Trophoblast cell (in vitro differentiated cells and primary cell): Measurements from ENCODE around the gene MEOX1.

Source experiments
- DNase-seq, 2 donors: peaks; one replicate each; pipeline ENCODE4 v3.0.0-alpha.2; 2016
- H2AFZ ChIP-seq: 2 replicates; pipeline ENCODE4 v1.6.1; 2013; ENCODE audit warnings: low read length, moderate library complexity, mild to moderate bottlenecking; ENCODE audit not compliant: insufficient read depth, poor library complexity
- H2AK5ac ChIP-seq: 2 replicates; pipeline ENCODE4 v1.6.1; 2013; ENCODE audit warnings: mild to moderate bottlenecking, low read length
- H2BK120ac ChIP-seq: 2 replicates; pipeline ENCODE4 v1.6.1; 2013; ENCODE audit warnings: low read length, mild to moderate bottlenecking, moderate library complexity; ENCODE audit not compliant: insufficient read depth, poor library complexity
- H2BK12ac ChIP-seq: 2 replicates; pipeline ENCODE4 v1.6.1; 2013; ENCODE audit warnings: mild to moderate bottlenecking, low read length, moderate library complexity
- H2BK5ac ChIP-seq: 2 replicates; pipeline ENCODE4 v1.6.1; 2013; ENCODE audit warnings: low read length, low read depth, moderate library complexity, mild to moderate bottlenecking; ENCODE audit not compliant: poor library complexity
- H3K14ac ChIP-seq: 2 replicates; pipeline ENCODE4 v1.6.1; 2013; ENCODE audit warnings: mild to moderate bottlenecking, low read length
- H3K18ac ChIP-seq: 2 replicates; pipeline ENCODE4 v1.6.1; 2013; ENCODE audit warnings: mild to moderate bottlenecking, low read length
- H3K23ac ChIP-seq: 2 replicates; pipeline ENCODE4 v1.6.1; 2013; ENCODE audit warnings: low read length
- H3K27ac ChIP-seq: 2 replicates; pipeline ENCODE4 v1.5.1; 2013; ENCODE audit warnings: low read depth, mild to moderate bottlenecking, inconsistent platforms, low read length, moderate library complexity
- H3K27me3 ChIP-seq: 2 replicates; pipeline ENCODE4 v1.6.1; 2013; ENCODE audit warnings: inconsistent platforms, mild to moderate bottlenecking, low read length, moderate library complexity; ENCODE audit not compliant: insufficient read depth
- H3K36me3 ChIP-seq, 2 experiments: 1 replicate in 1 of 2; 2 replicates in 1 of 2; pipeline ENCODE4 v1.6.1; 2013; ENCODE audit warnings: low read length in 2 of 2, mild to moderate bottlenecking in 2 of 2, moderate library complexity in 1 of 2; ENCODE audit not compliant: insufficient read depth in 2 of 2, control insufficient read depth in 1 of 2
- H3K4ac ChIP-seq: 2 replicates; pipeline ENCODE4 v1.6.1; 2013; ENCODE audit warnings: low read depth, mild to moderate bottlenecking, low read length, moderate library complexity
- H3K4me1 ChIP-seq, 2 experiments: 1 replicate in 1 of 2; 2 replicates in 1 of 2; pipeline ENCODE4 v1.6.1; 2013; ENCODE audit warnings: low read length in 2 of 2, mild to moderate bottlenecking in 2 of 2, moderate library complexity in 1 of 2; ENCODE audit not compliant: insufficient read depth in 2 of 2, control insufficient read depth in 1 of 2
- H3K4me2 ChIP-seq: 2 replicates; pipeline ENCODE4 v1.6.1; 2013; ENCODE audit warnings: inconsistent platforms, mild to moderate bottlenecking, low read length, moderate library complexity
- H3K4me3 ChIP-seq: 2 replicates; pipeline ENCODE4 v1.5.1; 2013; ENCODE audit warnings: mild to moderate bottlenecking, low read depth, low read length, inconsistent platforms
- H3K79me1 ChIP-seq: one replicate; pipeline ENCODE4 v1.6.1; 2013; ENCODE audit warnings: low read length
- H3K79me2 ChIP-seq: 2 replicates; pipeline ENCODE4 v1.6.1; 2013; ENCODE audit warnings: low read length, mild to moderate bottlenecking; ENCODE audit not compliant: control insufficient read depth, insufficient read depth, poor library complexity
- H3K9ac ChIP-seq: 2 replicates; pipeline ENCODE4 v1.6.1; 2013; ENCODE audit warnings: mild to moderate bottlenecking, low read length
- H3K9me3 ChIP-seq: 2 replicates; pipeline ENCODE4 v1.6.1; 2013; ENCODE audit warnings: low read depth, mild to moderate bottlenecking, control low read depth, inconsistent platforms, low read length; ENCODE audit not compliant: insufficient read depth
- H4K12ac ChIP-seq: 2 replicates; pipeline ENCODE4 v1.6.1; 2013; ENCODE audit warnings: low read depth, mild to moderate bottlenecking, low read length, moderate library complexity
- H4K8ac ChIP-seq: 2 replicates; pipeline ENCODE4 v1.6.1; 2013; ENCODE audit warnings: low read depth, mild to moderate bottlenecking, low read length, moderate library complexity
- H4K91ac ChIP-seq: one replicate; pipeline ENCODE4 v1.6.1; 2013; ENCODE audit warnings: low read depth, mild to moderate bottlenecking, low read length, moderate library complexity
- WGBS: extraction: QIAGEN DNeasy Blood & Tissue Kit; methylation state at CpG from one replicate; pipeline ENCODE4 v1.1.7; 2013; ENCODE audit warnings: missing lambda C conversion rate; ENCODE audit not compliant: insufficient read length, insufficient coverage; ENCODE audit errors: extremely low coverage; 5-methylcytosine and 5-hydroxymethylcytosine counted together

MEOX1 gene

GRCh38 chr17:43599046-43599395 lies 62.7 kb downstream of the MEOX1 start:
- Histone ChIP-seq H2AFZ (no peak overlapping the region), H3K27ac (peak overlapping the region; percentile 93), H3K9ac (no peak overlapping the region), H3K18ac (peak overlapping the region; percentile 49), H3K14ac (peak overlapping the region; percentile 59), H3K36me3 (no peaks in the 10 kb centered on the region), H3K27me3 (no peaks in the 10 kb centered on the region), H2AK5ac (peak overlapping the region; percentile 77), H4K12ac (no peak overlapping the region), H3K4ac (peak overlapping the region; percentile 29), H3K79me2 (peaks cover 2% of the 10 kb centered on the region), H4K91ac (peak overlapping the region; percentile 91), H3K79me1 (peaks cover 38% of the 10 kb centered on the region), H2BK12ac (peak overlapping the region; percentile 90), H2BK5ac (peak overlapping the region; percentile 90), H3K9me3 (no peaks in the 10 kb centered on the region), H3K23ac (no peak overlapping the region), H3K4me3 (no peak overlapping the region), H3K4me1 (peaks cover 27 to 34% of the 10 kb centered on the region in 2 experiments), H2BK120ac (peak overlapping the region; percentile 85), H4K8ac (peak overlapping the region; percentile 79), H3K4me2 (no peak overlapping the region)
- WGBS, result no CpG with 5 or more reads among the region's 5 CpGs
- no peak for DNase-seq

DNA sequence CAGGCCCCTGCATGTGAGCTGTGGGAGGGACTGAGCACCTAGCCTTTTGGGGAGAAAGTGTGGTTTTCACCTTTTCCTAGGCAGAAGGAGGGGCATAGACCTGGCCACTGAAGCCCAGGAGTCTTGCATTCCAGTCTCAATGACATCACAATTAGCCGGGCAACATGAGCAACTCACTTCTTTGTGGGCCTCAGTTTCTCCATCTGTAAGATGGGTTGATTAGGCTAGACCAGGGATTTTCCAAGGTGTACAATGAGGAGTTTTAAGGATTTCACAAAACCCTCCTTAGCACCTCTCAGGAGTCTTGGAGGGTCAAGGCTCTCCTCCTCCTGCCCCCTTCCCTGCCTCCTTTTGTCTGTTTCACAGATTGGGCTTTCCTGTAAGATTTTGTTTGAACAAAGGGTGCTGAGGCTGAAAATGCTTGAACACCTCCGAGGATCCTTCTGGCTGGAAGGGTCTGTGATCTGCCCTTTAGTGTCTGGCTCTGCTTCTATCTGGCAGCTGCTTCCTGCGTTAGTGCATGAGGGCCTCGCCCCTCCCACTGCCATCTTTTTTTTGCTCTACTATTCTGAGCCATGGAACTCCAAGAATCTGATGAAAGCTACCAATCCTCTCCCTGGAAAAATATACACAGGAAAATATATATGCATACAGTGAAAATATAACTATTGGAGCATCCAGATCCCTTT lies 63.2 kb downstream of the MEOX1 start:
- WGBS, result no CpG with 5 or more reads among the region's 4 CpGs
- H3K4me2 ChIP-seq, result no peak overlapping the region
- no peak for DNase-seq

DNA sequence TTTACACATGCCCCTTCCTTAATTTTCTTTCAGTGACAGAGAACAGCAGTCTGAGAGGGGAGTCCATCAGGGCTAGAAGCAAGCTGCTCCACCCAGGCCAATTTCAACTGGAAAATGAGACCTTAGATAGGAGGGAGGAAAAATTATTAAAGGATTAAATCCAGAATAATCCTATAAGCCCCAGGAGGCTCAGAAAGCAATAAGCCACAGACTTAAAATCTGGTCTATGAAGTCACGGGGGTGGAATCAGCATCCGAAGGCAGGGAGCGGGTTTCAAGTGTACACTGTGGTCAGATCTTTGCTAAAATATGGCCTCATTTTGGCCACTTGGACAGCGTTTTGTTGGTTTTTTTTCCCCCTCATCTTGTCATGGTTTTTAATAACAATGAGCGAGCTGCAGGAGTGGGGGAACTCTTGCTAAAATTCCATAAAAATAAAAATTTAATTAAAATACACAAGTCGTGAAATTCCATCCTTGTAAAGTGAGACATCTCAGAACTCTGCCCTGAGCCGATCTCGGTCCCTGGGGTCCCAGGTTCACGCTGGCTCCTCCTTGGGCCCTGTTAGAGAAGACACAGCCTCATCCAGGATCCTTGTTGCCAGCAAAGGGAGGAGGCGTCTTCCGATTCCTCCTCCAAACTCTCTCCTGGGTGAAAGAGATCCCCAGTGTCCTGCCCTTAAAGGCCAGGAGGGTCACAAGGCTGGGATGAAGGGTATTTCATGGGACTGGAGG lies 63.9 kb downstream of the MEOX1 start:
- Histone ChIP-seq H2BK12ac (peak overlapping the region; percentile 100), H3K4me3 (no peak overlapping the region), H3K79me2 (peaks cover 2% of the 10 kb centered on the region), H3K79me1 (peaks cover 44% of the 10 kb centered on the region), H3K27ac (peak overlapping the region; percentile 93), H4K8ac (peak overlapping the region; percentile 86), H2BK5ac (peak overlapping the region; percentile 80), H3K9ac (no peak overlapping the region), H3K23ac (no peak overlapping the region), H3K4me2 (no peak overlapping the region), H3K27me3 (no peaks in the 10 kb centered on the region), H3K18ac (peak overlapping the region; percentile 92), H3K14ac (peak overlapping the region; percentile 80), H3K9me3 (no peaks in the 10 kb centered on the region), H3K36me3 (no peaks in the 10 kb centered on the region), H2AK5ac (peak overlapping the region; percentile 98), H3K4me1 (peaks cover 27 to 34% of the 10 kb centered on the region in 2 experiments), H4K91ac (peak overlapping the region; percentile 99), H3K4ac (peak overlapping the region; percentile 73), H2AFZ (no peak overlapping the region), H2BK120ac (peak overlapping the region; percentile 99), H4K12ac (peak overlapping the region; percentile 54)
- no peak for DNase-seq
- WGBS, result no CpG with 5 or more reads among the region's 11 CpGs

More for the DNA sequence above, 63.2 kb downstream of the MEOX1 start:
- Histone ChIP-seq H2BK5ac (peak overlapping the region; percentile 90), H3K14ac (peak overlapping the region; percentile 80), H3K27ac (peak overlapping the region; percentile 93), H2AFZ (no peak overlapping the region), H3K23ac (no peak overlapping the region), H3K4me3 (no peak overlapping the region), H4K8ac (peak overlapping the region; percentile 86), H3K79me1 (peaks cover 41% of the 10 kb centered on the region), H3K4ac (peak overlapping the region; percentile 73), H3K27me3 (no peaks in the 10 kb centered on the region), H2AK5ac (peak overlapping the region; percentile 98), H2BK12ac (peak overlapping the region; percentile 100), H4K91ac (peak overlapping the region; percentile 99), H3K9ac (no peak overlapping the region), H4K12ac (peak overlapping the region; percentile 74), H3K9me3 (no peaks in the 10 kb centered on the region), H3K36me3 (no peaks in the 10 kb centered on the region), H2BK120ac (peak overlapping the region; percentile 99), H3K18ac (peak overlapping the region; percentile 92), H3K79me2 (peaks cover 2% of the 10 kb centered on the region), H3K4me1 (peaks cover 27 to 34% of the 10 kb centered on the region in 2 experiments)

GRCh38 chr17:43595466-43595865 lies 66.3 kb downstream of the MEOX1 start:
- Histone ChIP-seq H3K79me2 (peaks cover 4% of the 10 kb centered on the region), H3K9ac (no peak overlapping the region), H3K9me3 (no peaks in the 10 kb centered on the region), H2BK12ac (peak overlapping the region; percentile 76), H2AFZ (no peak overlapping the region), H3K27ac (no peak overlapping the region), H3K23ac (no peak overlapping the region), H2BK5ac (peak overlapping the region; percentile 14), H4K91ac (peak overlapping the region; percentile 92), H3K4me3 (no peak overlapping the region), H4K12ac (no peak overlapping the region), H3K4me1 (peaks cover 38 to 49% of the 10 kb centered on the region in 2 experiments), H3K36me3 (no peaks in the 10 kb centered on the region), H3K14ac (peak overlapping the region; percentile 6), H3K27me3 (no peaks in the 10 kb centered on the region), H3K18ac (peak overlapping the region; percentile 58), H4K8ac (no peak overlapping the region), H2BK120ac (peak overlapping the region; percentile 61), H3K4me2 (no peak overlapping the region), H3K79me1 (peaks cover 60% of the 10 kb centered on the region), H2AK5ac (peak overlapping the region; percentile 30), H3K4ac (peak overlapping the region; percentile 11)
- peak; percentile 57 to 75 for DNase-seq
- no CpG with 5 or more reads among the region's 4 CpGs for WGBS
